CD14-positive monocyte (primary cell): ENCODE measurements around the gene DIS3L2. TPM values are rescaled to one million over a fixed set of nuclear protein-coding genes. Genes with fewer than 3 reads are reported as not detected.
"Not testable (repeated sequence)": the region's sequence is repeated elsewhere in the genome, so short reads cannot be mapped to it uniquely, and the experiment has no call there.

ENCODE experiments used
- DNase-seq, 3 donors: peaks; one replicate each; pipeline ENCODE4 v3.0.0-alpha.2; 2011 to 2022
- H2AFZ ChIP-seq: 2 replicates; pipeline ENCODE4 v1.6.0; 2012; ENCODE audit warnings: mild to moderate bottlenecking, low read depth, low read length, inconsistent platforms; ENCODE audit not compliant: insufficient read depth, poor library complexity, severe bottlenecking
- H3K27ac ChIP-seq, 2 donors: 1 replicate in 1 of 2; 2 replicates in 1 of 2; pipeline ENCODE4 v1.5.1; 2012 to 2013; ENCODE audit warnings: low read length in 2 of 2, control low read depth in 1 of 2, inconsistent platforms in 1 of 2, low read depth in 1 of 2, mild to moderate bottlenecking in 1 of 2
- H3K27me3 ChIP-seq, 2 donors: one replicate each; pipeline versions ENCODE4 v1.6.0 to v1.6.1; 2011 to 2013; ENCODE audit warnings: low read length in 2 of 2; ENCODE audit not compliant: control insufficient read depth in 2 of 2, insufficient read depth in 2 of 2
- H3K36me3 ChIP-seq, 2 donors: replicated peaks in 1 of 2; 1 replicate in 1 of 2; 2 replicates in 1 of 2; pipeline versions ENCODE4 v1.5.1 to v1.6.1; 2012 to 2013; ENCODE audit warnings: low read length in 2 of 2, control low read depth in 1 of 2, inconsistent platforms in 1 of 2, mild to moderate bottlenecking in 1 of 2; ENCODE audit not compliant: insufficient read depth in 2 of 2, control insufficient read depth in 1 of 2
- H3K4me1 ChIP-seq, 2 donors: 1 replicate in 1 of 2; 2 replicates in 1 of 2; pipeline versions ENCODE4 v1.5.1 to v1.6.1; 2012 to 2013; ENCODE audit warnings: low read length in 2 of 2, control low read depth in 1 of 2, inconsistent platforms in 1 of 2, mild to moderate bottlenecking in 1 of 2, moderate library complexity in 1 of 2; ENCODE audit not compliant: insufficient read depth in 2 of 2, control insufficient read depth in 1 of 2
- H3K4me2 ChIP-seq: replicated peaks from 2 replicates; pipeline ENCODE3; 2012; ENCODE audit warnings: low read length, moderate library complexity, mild to moderate bottlenecking; ENCODE audit not compliant: poor library complexity, severe bottlenecking; ENCODE audit errors: extremely low read depth
- H3K4me3 ChIP-seq, 3 experiments: fragments of 200-600 bp in 1 of 3; sonication (generic) in 1 of 3; replicated peaks in 1 of 3; 1 replicate in 2 of 3; 2 replicates in 1 of 3; pipeline ENCODE4 v1.5.1; 2011 to 2013; ENCODE audit warnings: low read length in 3 of 3, mild to moderate bottlenecking in 3 of 3, control low read depth in 2 of 3, low read depth in 2 of 3, inconsistent platforms in 1 of 3, moderate library complexity in 1 of 3
- H3K79me2 ChIP-seq: 2 replicates; pipeline ENCODE4 v1.6.0; 2012; ENCODE audit warnings: mild to moderate bottlenecking, control low read depth, inconsistent platforms, low read length, moderate library complexity; ENCODE audit not compliant: insufficient read depth
- H3K9ac ChIP-seq: 2 replicates; pipeline ENCODE4 v1.6.0; 2017; ENCODE audit warnings: low read length, mild to moderate bottlenecking; ENCODE audit not compliant: insufficient read depth, poor library complexity, severe bottlenecking
- H3K9me3 ChIP-seq, 2 donors: replicated peaks in 1 of 2; 1 replicate in 1 of 2; 2 replicates in 1 of 2; pipeline versions ENCODE4 v1.5.1 to v1.6.1; 2012 to 2013; ENCODE audit warnings: low read length in 2 of 2, control low read depth in 1 of 2; ENCODE audit not compliant: control insufficient read depth in 1 of 2, insufficient read depth in 1 of 2
- H4K20me1 ChIP-seq: 2 replicates; pipeline ENCODE4 v1.6.0; 2012; ENCODE audit warnings: mild to moderate bottlenecking, low read length, control low read depth, moderate library complexity; ENCODE audit not compliant: insufficient read depth
- H3K27ac Mint-ChIP-seq, 7 donors: one replicate each; pipeline ENCODE4 v1.8.0; 2020; ENCODE audit warnings: mild to moderate bottlenecking in 7 of 7, mixed read lengths in 7 of 7, moderate library complexity in 6 of 7, inconsistent platforms in 2 of 7
- H3K27me3 Mint-ChIP-seq, 3 donors: one replicate each; pipeline ENCODE4 v1.8.0; 2021 to 2022; ENCODE audit warnings: low read depth in 3 of 3, mild to moderate bottlenecking in 3 of 3, mixed read lengths in 3 of 3, moderate library complexity in 3 of 3, inconsistent platforms in 1 of 3
- H3K36me3 Mint-ChIP-seq, 2 donors: one replicate each; pipeline ENCODE4 v1.8.0; 2020; ENCODE audit warnings: mixed read lengths in 2 of 2, inconsistent platforms in 1 of 2, mild to moderate bottlenecking in 1 of 2
- H3K4me1 Mint-ChIP-seq: one replicate; pipeline ENCODE4 v1.8.0; 2020; ENCODE audit warnings: mild to moderate bottlenecking, mixed read lengths
- H3K4me3 Mint-ChIP-seq, 2 donors: one replicate each; pipeline ENCODE4 v1.8.0; 2020; ENCODE audit warnings: mild to moderate bottlenecking in 2 of 2, mixed read lengths in 2 of 2, moderate library complexity in 1 of 2
- H3K9me3 Mint-ChIP-seq, 7 donors: one replicate each; pipeline ENCODE4 v1.8.0; 2020 to 2022; ENCODE audit warnings: mixed read lengths in 7 of 7, mild to moderate bottlenecking in 6 of 7, moderate library complexity in 6 of 7, inconsistent platforms in 2 of 7
- CTCF ChIP-seq: fragments of 200-600 bp; IDR thresholded peaks from one replicate; pipeline ENCODE4 v1.8.0; 2022; ENCODE audit warnings: antibody characterized with exemption, mild to moderate bottlenecking
- WGBS: methylation state at CpG from one replicate; pipeline ENCODE4 v1.1.5; 2013; ENCODE audit warnings: missing lambda C conversion rate; ENCODE audit not compliant: insufficient coverage; 5-methylcytosine and 5-hydroxymethylcytosine counted together
- intact Hi-C, 2 donors: fragments of 100-400 bp; cut with micrococcal nuclease; formaldehyde crosslinking; loops; one replicate each; pipeline versions ENCODE4 v1.15.0 to v1.15.1; 2023
- polyA plus RNA-seq, 3 donors: library from polyadenylated mRNA; depleted of rRNA in 1 of 3; unstranded in 2 of 3; stranded (reverse) in 1 of 3; fragments of 300-500 nt in 2 of 3; fragments of >200 nt in 1 of 3; fragmentation: Illumina TruSeq in 2 of 3; gene quantifications; 1 replicate in 2 of 3; 2 replicates in 1 of 3; pipeline ENCODE4 v1.2.3, GENCODE V29; 2012 to 2021

The DIS3L2 gene
- polyA plus RNA-seq, 3 donors: 6.0 to 21.7 (median 6.4) TPM

- no peak overlapping the region for H3K4me2 ChIP-seq
- intact Hi-C loops: no loop called here
- no peaks in the 10 kb centered on the region for H3K79me2 ChIP-seq
- no peak for TF ChIP-seq CTCF
- no peak overlapping the region for H3K27ac ChIP-seq
- Mint-ChIP-seq H3K4me1 (peaks cover 18% of the 10 kb centered on the region), H3K9me3 (peaks cover 0 to 3% (median 0%) of the 10 kb centered on the region in 7 donors), H3K27me3 (peaks cover 0 to 5% (median 2%) of the 10 kb centered on the region in 3 donors), H3K36me3 (no peaks in the 10 kb centered on the region), H3K27ac (no peak overlapping the region), H3K4me3 (no peak overlapping the region)
- H3K9me3 ChIP-seq: no peaks in the 10 kb centered on the region
- no peak overlapping the region for H3K9ac ChIP-seq
- no peak overlapping the region for H3K4me3 ChIP-seq
- 88% methylated on average over 13 of the region's 15 CpGs for WGBS
- H3K36me3 ChIP-seq: no peaks in the 10 kb centered on the region
- no peaks in the 10 kb centered on the region for H3K27me3 ChIP-seq
- H4K20me1 ChIP-seq: no peaks in the 10 kb centered on the region
- no peak for DNase-seq
- H2AFZ ChIP-seq: no peak overlapping the region
- H3K4me1 ChIP-seq: peaks cover 5 to 8% of the 10 kb centered on the region in 2 donors
Observed at GRCh38 chr2:232368311-232368731, 406.8 kb downstream of the DIS3L2 start.

- Histone ChIP-seq H3K9me3 (no peaks in the 10 kb centered on the region), H3K27ac (no peak overlapping the region), H3K4me3 (no peak overlapping the region), H3K27me3 (no peaks in the 10 kb centered on the region), H3K36me3 (no peaks in the 10 kb centered on the region), H3K79me2 (no peaks in the 10 kb centered on the region), H3K4me1 (no peaks in the 10 kb centered on the region), H4K20me1 (no peaks in the 10 kb centered on the region), H2AFZ (no peak overlapping the region), H3K9ac (no peak overlapping the region), H3K4me2 (no peak overlapping the region)
- intact Hi-C loops: no loop called here
- TF ChIP-seq CTCF: no peak
- Mint-ChIP-seq H3K27me3 (peaks cover under 1 to 5% (median 1%) of the 10 kb centered on the region in 3 donors), H3K9me3 (no peaks in the 10 kb centered on the region), H3K4me3 (no peak overlapping the region), H3K27ac (no peak overlapping the region), H3K36me3 (no peaks in the 10 kb centered on the region), H3K4me1 (peaks cover 9% of the 10 kb centered on the region)
- no peak for DNase-seq
- 62% methylated on average over 10 of the region's 15 CpGs for WGBS
Observed at GRCh38 chr2:232369126-232369951, 407.8 kb downstream of the DIS3L2 start.

GRCh38 chr2:232370007-232370406, 408.5 kb downstream of the DIS3L2 start:
- H3K4me1 ChIP-seq, H3K36me3 Mint-ChIP-seq, H3K4me3 ChIP-seq, H3K9me3 Mint-ChIP-seq, H3K4me2 ChIP-seq, H3K27ac Mint-ChIP-seq, intact Hi-C loops, H3K27me3 Mint-ChIP-seq, H3K36me3 ChIP-seq, H3K4me1 Mint-ChIP-seq, H3K27ac ChIP-seq, H4K20me1 ChIP-seq, H3K79me2 ChIP-seq, H2AFZ ChIP-seq, H3K9ac ChIP-seq, DNase-seq, H3K27me3 ChIP-seq, H3K4me3 Mint-ChIP-seq, H3K9me3 ChIP-seq: not testable (repeated sequence)
- WGBS: no CpG with 5 or more reads among the region's 12 CpGs
